ENCODE measurements around the gene BGLAP. TPM values are rescaled to one million over a fixed set of nuclear protein-coding genes. Genes with fewer than 3 reads are reported as not detected.

The BGLAP gene
- total and polyA plus RNA-seq, 2 experiments from 2014 or later, result 0.54 TPM; not detected in 1

- in situ Hi-C loops (cut with MboI), result no loop called here
- H3K9ac ChIP-seq, result no peak overlapping the region
- TF ChIP-seq EZH2 (IDR thresholded peaks at IDR 0.05; ENCODE audit: insufficient read depth, poor library complexity, severe bottlenecking) (no peak), EZH2phosphoT487 (IDR thresholded peaks at IDR 0.05; ENCODE audit: insufficient read depth, low read depth) (no peak)
- H2AFZ ChIP-seq, result no peak overlapping the region
- DNase-seq, result no peak
- H3K4me2 ChIP-seq (ENCODE audit: unreplicated experiment), result peak overlapping the region; percentile 23
- no peak overlapping the region for H3K4me3 ChIP-seq
- H3K27me3 ChIP-seq (replicated peaks; ENCODE audit: insufficient read depth), result no peaks in the 10 kb centered on the region
- no peaks in the 10 kb centered on the region for H3K9me3 ChIP-seq (ENCODE audit: low read depth)
- peaks cover 51% of the 10 kb centered on the region for H3K79me2 ChIP-seq (ENCODE audit: insufficient read depth)
- 89 to 92% methylated on average over 17 to 18 of the region's 21 CpGs for WGBS, 2 experiments (ENCODE audit: low coverage in 1 of 2, low lambda C conversion rate in 2 of 2, missing lambda C conversion rate in 2 of 2)
- H3K9me2 ChIP-seq (ENCODE audit: insufficient read depth), result no peaks in the 10 kb centered on the region
- peak overlapping the region; percentile 61 for H3K27ac ChIP-seq
- peaks cover 4% of the 10 kb centered on the region; the same call in 1 of the 2 replicates for H4K20me1 ChIP-seq (ENCODE audit: insufficient read depth)
- peaks cover 30% of the 10 kb centered on the region for H3F3A ChIP-seq (ENCODE audit: insufficient read depth)
- H3K4me1 ChIP-seq (ENCODE audit: insufficient read depth), result peaks cover 32% of the 10 kb centered on the region
- H3K36me3 ChIP-seq (ENCODE audit: low read depth), result 0 out of 2 replicates have a peak, but pooled peaks cover 7% of the 10 kb centered on the region
These were observed 43.5 kb downstream of the BGLAP start for GRCh38 chr1:156285437-156285836.

- H3K79me2 ChIP-seq (ENCODE audit: insufficient read depth), result peaks cover 50% of the 10 kb centered on the region
- WGBS, 2 experiments (ENCODE audit: low coverage in 1 of 2, low lambda C conversion rate in 2 of 2, missing lambda C conversion rate in 2 of 2), result 98% methylated on average over 8 of the region's 8 CpGs
- in situ Hi-C loops (cut with MboI), result no loop called here
These were observed 44.1 kb downstream of the BGLAP start for GRCh38 chr1:156286061-156286460.

GRCh38 chr1:156289857-156290256, 47.9 kb downstream of the BGLAP start:
- Histone ChIP-seq H3K4me3 (no peak overlapping the region; the same call in 1 of the 2 replicates), H4K20me1 (ENCODE audit: insufficient read depth) (no peaks in the 10 kb centered on the region), H3K9me2 (ENCODE audit: insufficient read depth) (no peaks in the 10 kb centered on the region), H3K27ac (no peak overlapping the region), H3K9ac (no peak overlapping the region), H3K4me2 (ENCODE audit: unreplicated experiment) (peak overlapping the region; percentile 92), H3K79me2 (ENCODE audit: insufficient read depth) (peaks cover 36% of the 10 kb centered on the region), H3K27me3 (replicated peaks; ENCODE audit: insufficient read depth) (no peaks in the 10 kb centered on the region), H3K4me1 (ENCODE audit: insufficient read depth) (peaks cover 16% of the 10 kb centered on the region), H3K36me3 (ENCODE audit: low read depth) (0 out of 2 replicates have a peak, but pooled peaks cover 7% of the 10 kb centered on the region), H3K9me3 (ENCODE audit: low read depth) (no peaks in the 10 kb centered on the region), H2AFZ (no peak overlapping the region), H3F3A (ENCODE audit: insufficient read depth) (peaks cover 6% of the 10 kb centered on the region)
- no peak for DNase-seq
- in situ Hi-C loops (cut with MboI), result no loop called here
- no peak for TF ChIP-seq EZH2 (IDR thresholded peaks at IDR 0.05; ENCODE audit: insufficient read depth, poor library complexity, severe bottlenecking)
- TF ChIP-seq EZH2phosphoT487 (IDR thresholded peaks at IDR 0.05; ENCODE audit: insufficient read depth, low read depth), result no peak

More at GRCh38 chr1:156286061-156286460, 44.1 kb downstream of the BGLAP start:
- H3K9me3 ChIP-seq (ENCODE audit: low read depth), result no peaks in the 10 kb centered on the region
- no peak overlapping the region for H3K9ac ChIP-seq
- TF ChIP-seq EZH2 (IDR thresholded peaks at IDR 0.05; ENCODE audit: insufficient read depth, poor library complexity, severe bottlenecking) (no peak), EZH2phosphoT487 (IDR thresholded peaks at IDR 0.05; ENCODE audit: insufficient read depth, low read depth) (no peak)
- H3K27ac ChIP-seq, result no peak overlapping the region
- no peak overlapping the region for H3K4me2 ChIP-seq (ENCODE audit: unreplicated experiment)
- H4K20me1 ChIP-seq (ENCODE audit: insufficient read depth), result no peaks in the 10 kb centered on the region; the same call in 1 of the 2 replicates
- peaks cover 26% of the 10 kb centered on the region for H3F3A ChIP-seq (ENCODE audit: insufficient read depth)
- no peaks in the 10 kb centered on the region for H3K9me2 ChIP-seq (ENCODE audit: insufficient read depth)
- 0 out of 2 replicates have a peak, but pooled peaks cover 7% of the 10 kb centered on the region for H3K36me3 ChIP-seq (ENCODE audit: low read depth)
- no peaks in the 10 kb centered on the region for H3K27me3 ChIP-seq (replicated peaks; ENCODE audit: insufficient read depth)
- H3K4me3 ChIP-seq, result no peak overlapping the region
- no peak for DNase-seq
- H2AFZ ChIP-seq, result no peak overlapping the region
- H3K4me1 ChIP-seq (ENCODE audit: insufficient read depth), result peaks cover 28% of the 10 kb centered on the region

- peak overlapping the region; percentile 72 for H3K27ac ChIP-seq
- no peak for TF ChIP-seq EZH2phosphoT487 (IDR thresholded peaks at IDR 0.05; ENCODE audit: insufficient read depth, low read depth)
- TF ChIP-seq EZH2 (IDR thresholded peaks at IDR 0.05; ENCODE audit: insufficient read depth, poor library complexity, severe bottlenecking), result no peak
- peaks cover 49% of the 10 kb centered on the region for H3K79me2 ChIP-seq (ENCODE audit: insufficient read depth)
- no peaks in the 10 kb centered on the region for H3K27me3 ChIP-seq (replicated peaks; ENCODE audit: insufficient read depth)
- H3K9me2 ChIP-seq (ENCODE audit: insufficient read depth), result no peaks in the 10 kb centered on the region
- in situ Hi-C loops (cut with MboI), result no loop called here
- peaks cover 16% of the 10 kb centered on the region for H3K4me1 ChIP-seq (ENCODE audit: insufficient read depth)
- no peaks in the 10 kb centered on the region for H3K9me3 ChIP-seq (ENCODE audit: low read depth)
- peak overlapping the region; percentile 82 for H3K9ac ChIP-seq
- 5 to 7% methylated on average over 37 of the region's 37 CpGs for WGBS, 2 experiments (ENCODE audit: low coverage in 1 of 2, low lambda C conversion rate in 2 of 2, missing lambda C conversion rate in 2 of 2)
- H4K20me1 ChIP-seq (ENCODE audit: insufficient read depth), result no peaks in the 10 kb centered on the region
- peak overlapping the region; percentile 92 for H3K4me2 ChIP-seq (ENCODE audit: unreplicated experiment)
- DNase-seq, result peak; percentile 95
- H2AFZ ChIP-seq, result peak overlapping the region; percentile 86
- H3F3A ChIP-seq (ENCODE audit: insufficient read depth), result peaks cover 6% of the 10 kb centered on the region
- H3K36me3 ChIP-seq (ENCODE audit: low read depth), result 0 out of 2 replicates have a peak, but pooled peaks cover 7% of the 10 kb centered on the region
- peak overlapping the region; percentile 71 for H3K4me3 ChIP-seq
These were observed 49.5 kb downstream of the BGLAP start for GRCh38 chr1:156291226-156292061.

Small RNAs within 50 kb of the gene (small RNA-seq; reads per million reads assigned to genes)
- not detected for gene RF00568 (ENCODE audit: low read depth, low replicate concordance)

Other genes starting within 250 kb of the BGLAP start
- gene SSR2, start 221.2 kb upstream of the BGLAP start, total RNA-seq (2014; rRNA removed; shearing (Covaris generic)), result 433 and 695 TPM in 2 replicates
- 318 and 327 TPM in 2 replicates for gene SSR2, start 221.2 kb upstream of the BGLAP start, polyA plus RNA-seq (2016; fragmentation: Nextera tagmentation; extraction: Ambion mirVana)
- 18.4 and 19.0 TPM in 2 replicates for gene UBQLN4, start 188.4 kb upstream of the BGLAP start, total RNA-seq (2014; rRNA removed; shearing (Covaris generic))
- gene UBQLN4, start 188.4 kb upstream of the BGLAP start, polyA plus RNA-seq (2016; fragmentation: Nextera tagmentation; extraction: Ambion mirVana), result 9.9 and 10.6 TPM in 2 replicates
- gene LAMTOR2, start 187.4 kb upstream of the BGLAP start, total RNA-seq (2014; rRNA removed; shearing (Covaris generic)), result 41.3 and 52.7 TPM in 2 replicates
- gene LAMTOR2, start 187.4 kb upstream of the BGLAP start, polyA plus RNA-seq (2016; fragmentation: Nextera tagmentation; extraction: Ambion mirVana), result 140 and 143 TPM in 2 replicates
- not detected in 2 replicates for gene RAB25, start 181.0 kb upstream of the BGLAP start, total RNA-seq (2014; rRNA removed; shearing (Covaris generic))
- gene RAB25, start 181.0 kb upstream of the BGLAP start, polyA plus RNA-seq (2016; fragmentation: Nextera tagmentation; extraction: Ambion mirVana), result not detected in 2 replicates
- 0.13 and 0.22 TPM in 2 replicates for gene MEX3A, start 159.7 kb upstream of the BGLAP start, total RNA-seq (2014; rRNA removed; shearing (Covaris generic))
- 0.05 TPM in 2 replicates for gene MEX3A, start 159.7 kb upstream of the BGLAP start, polyA plus RNA-seq (2016; fragmentation: Nextera tagmentation; extraction: Ambion mirVana)
- 1,219 and 1,322 TPM in 2 replicates for gene LMNA, start 127.5 kb upstream of the BGLAP start, total RNA-seq (2014; rRNA removed; shearing (Covaris generic))
- gene LMNA, start 127.5 kb upstream of the BGLAP start, polyA plus RNA-seq (2016; fragmentation: Nextera tagmentation; extraction: Ambion mirVana), result 1,230 and 1,270 TPM in 2 replicates
- 1.1 TPM in 1 of 2 replicates, not detected in the other for gene SEMA4A, start 88.6 kb upstream of the BGLAP start, total RNA-seq (2014; rRNA removed; shearing (Covaris generic))
- 0.35 and 0.51 TPM in 2 replicates for gene SEMA4A, start 88.6 kb upstream of the BGLAP start, polyA plus RNA-seq (2016; fragmentation: Nextera tagmentation; extraction: Ambion mirVana)
- gene SLC25A44, start 48.1 kb upstream of the BGLAP start, total RNA-seq (2014; rRNA removed; shearing (Covaris generic)), result 12.4 and 14.3 TPM in 2 replicates
- gene SLC25A44, start 48.1 kb upstream of the BGLAP start, polyA plus RNA-seq (2016; fragmentation: Nextera tagmentation; extraction: Ambion mirVana), result 15.4 and 16.4 TPM in 2 replicates
- gene PMF1, start 29.2 kb upstream of the BGLAP start, total RNA-seq (2014; rRNA removed; shearing (Covaris generic)), result 42.2 and 44.4 TPM in 2 replicates
- gene PMF1, start 29.2 kb upstream of the BGLAP start, polyA plus RNA-seq (2016; fragmentation: Nextera tagmentation; extraction: Ambion mirVana), result 47.7 and 49.7 TPM in 2 replicates
- gene PAQR6, start 5.9 kb downstream of the BGLAP start, total RNA-seq (2014; rRNA removed; shearing (Covaris generic)), result 0.54 and 0.63 TPM in 2 replicates
- 0.38 and 0.81 TPM in 2 replicates for gene PAQR6, start 5.9 kb downstream of the BGLAP start, polyA plus RNA-seq (2016; fragmentation: Nextera tagmentation; extraction: Ambion mirVana)
- gene SMG5, start 40.6 kb downstream of the BGLAP start, total RNA-seq (2014; rRNA removed; shearing (Covaris generic)), result 60.0 and 68.2 TPM in 2 replicates
- 30.7 and 32.2 TPM in 2 replicates for gene SMG5, start 40.6 kb downstream of the BGLAP start, polyA plus RNA-seq (2016; fragmentation: Nextera tagmentation; extraction: Ambion mirVana)
- 0.63 and 1.8 TPM in 2 replicates for gene TMEM79, start 42.1 kb downstream of the BGLAP start, total RNA-seq (2014; rRNA removed; shearing (Covaris generic))
- 3.8 and 3.9 TPM in 2 replicates for gene TMEM79, start 42.1 kb downstream of the BGLAP start, polyA plus RNA-seq (2016; fragmentation: Nextera tagmentation; extraction: Ambion mirVana)
- gene GLMP, start 53.5 kb downstream of the BGLAP start, total RNA-seq (2014; rRNA removed; shearing (Covaris generic)), result 77.8 and 89.7 TPM in 2 replicates
- gene GLMP, start 53.5 kb downstream of the BGLAP start, polyA plus RNA-seq (2016; fragmentation: Nextera tagmentation; extraction: Ambion mirVana), result 59.9 and 63.8 TPM in 2 replicates
- not detected in 2 replicates for gene VHLL, start 57.1 kb downstream of the BGLAP start, total RNA-seq (2014; rRNA removed; shearing (Covaris generic))
- not detected in 2 replicates for gene VHLL, start 57.1 kb downstream of the BGLAP start, polyA plus RNA-seq (2016; fragmentation: Nextera tagmentation; extraction: Ambion mirVana)
- gene CCT3, start 96.1 kb downstream of the BGLAP start, total RNA-seq (2014; rRNA removed; shearing (Covaris generic)), result 248 and 307 TPM in 2 replicates
- 226 and 232 TPM in 2 replicates for gene CCT3, start 96.1 kb downstream of the BGLAP start, polyA plus RNA-seq (2016; fragmentation: Nextera tagmentation; extraction: Ambion mirVana)
- not detected in 2 replicates for gene TSACC, start 96.3 kb downstream of the BGLAP start, total RNA-seq (2014; rRNA removed; shearing (Covaris generic))
- 1.3 and 1.4 TPM in 2 replicates for gene TSACC, start 96.3 kb downstream of the BGLAP start, polyA plus RNA-seq (2016; fragmentation: Nextera tagmentation; extraction: Ambion mirVana)
- gene RHBG, start 127.0 kb downstream of the BGLAP start, total RNA-seq (2014; rRNA removed; shearing (Covaris generic)), result not detected in 2 replicates
- gene RHBG, start 127.0 kb downstream of the BGLAP start, polyA plus RNA-seq (2016; fragmentation: Nextera tagmentation; extraction: Ambion mirVana), result not detected in 2 replicates